Osteoblast (primary cell): ENCODE measurements around the gene UTS2. TPM values are rescaled to one million over a fixed set of nuclear protein-coding genes. Genes with fewer than 3 reads are reported as not detected.

Experiments
- DNase-seq: peaks from one replicate; pipeline ENCODE4 v3.0.0; 2011; ENCODE audit warnings: low spot score, mixed read lengths; ENCODE audit not compliant: insufficient read length; ENCODE audit errors: missing footprints
- H2AFZ ChIP-seq: 2 replicates; pipeline ENCODE4 v1.6.0; 2011; ENCODE audit warnings: mild to moderate bottlenecking, low read length
- H3K27ac ChIP-seq: 2 replicates; pipeline ENCODE4 v1.5.1; 2011; ENCODE audit warnings: mild to moderate bottlenecking, low read depth, low read length, moderate library complexity
- H3K27me3 ChIP-seq: 2 replicates; pipeline ENCODE4 v1.6.0; 2012; ENCODE audit warnings: mild to moderate bottlenecking, control low read depth, inconsistent platforms, low read length, moderate library complexity; ENCODE audit not compliant: insufficient read depth
- H3K36me3 ChIP-seq: 2 replicates; pipeline ENCODE4 v1.5.1; 2011; ENCODE audit warnings: mild to moderate bottlenecking, low read length, control low read depth, moderate library complexity; ENCODE audit not compliant: insufficient read depth
- H3K4me1 ChIP-seq: 2 replicates; pipeline ENCODE4 v1.5.1; 2011; ENCODE audit warnings: mild to moderate bottlenecking, low read length, control low read depth, moderate library complexity; ENCODE audit not compliant: insufficient read depth
- H3K4me2 ChIP-seq: 2 replicates; pipeline ENCODE4 v1.6.0; 2011; ENCODE audit warnings: mild to moderate bottlenecking, low read length; ENCODE audit not compliant: insufficient read depth
- H3K4me3 ChIP-seq: fragments of 200-600 bp; sonication (generic); 3 replicates; pipeline ENCODE4 v1.5.1; 2012; ENCODE audit warnings: mild to moderate bottlenecking, low read length, inconsistent platforms; ENCODE audit not compliant: insufficient read depth
- H3K79me2 ChIP-seq: 2 replicates; pipeline ENCODE4 v1.6.0; 2012; ENCODE audit warnings: mild to moderate bottlenecking, low read length, control low read depth, inconsistent platforms; ENCODE audit not compliant: insufficient read depth
- H3K9me3 ChIP-seq: 2 replicates; pipeline ENCODE4 v1.5.1; 2011; ENCODE audit warnings: low read depth, low read length, control low read depth
- H4K20me1 ChIP-seq: 2 replicates; pipeline ENCODE4 v1.6.0; 2012; ENCODE audit warnings: mild to moderate bottlenecking, low read length, control low read depth; ENCODE audit not compliant: insufficient read depth
- total RNA-seq: library from RNA; depleted of rRNA; stranded (reverse); fragments of >200 nt; gene quantifications from 2 replicates; pipeline ENCODE4 v1.2.3, GENCODE V29; 2012
- TF ChIP-seq, protein P1 (sequence below): IDR thresholded peaks from 2 replicates; pipeline ENCODE4 v1.5.1; 2011; ENCODE audit warnings: mild to moderate bottlenecking, low read depth, low read length, moderate library complexity; ENCODE audit errors: extremely low read depth

The UTS2 gene, protein sequence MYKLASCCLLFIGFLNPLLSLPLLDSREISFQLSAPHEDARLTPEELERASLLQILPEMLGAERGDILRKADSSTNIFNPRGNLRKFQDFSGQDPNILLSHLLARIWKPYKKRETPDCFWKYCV
- under 0.01 and 0.29 TPM in 2 replicates for total RNA-seq

DNA sequence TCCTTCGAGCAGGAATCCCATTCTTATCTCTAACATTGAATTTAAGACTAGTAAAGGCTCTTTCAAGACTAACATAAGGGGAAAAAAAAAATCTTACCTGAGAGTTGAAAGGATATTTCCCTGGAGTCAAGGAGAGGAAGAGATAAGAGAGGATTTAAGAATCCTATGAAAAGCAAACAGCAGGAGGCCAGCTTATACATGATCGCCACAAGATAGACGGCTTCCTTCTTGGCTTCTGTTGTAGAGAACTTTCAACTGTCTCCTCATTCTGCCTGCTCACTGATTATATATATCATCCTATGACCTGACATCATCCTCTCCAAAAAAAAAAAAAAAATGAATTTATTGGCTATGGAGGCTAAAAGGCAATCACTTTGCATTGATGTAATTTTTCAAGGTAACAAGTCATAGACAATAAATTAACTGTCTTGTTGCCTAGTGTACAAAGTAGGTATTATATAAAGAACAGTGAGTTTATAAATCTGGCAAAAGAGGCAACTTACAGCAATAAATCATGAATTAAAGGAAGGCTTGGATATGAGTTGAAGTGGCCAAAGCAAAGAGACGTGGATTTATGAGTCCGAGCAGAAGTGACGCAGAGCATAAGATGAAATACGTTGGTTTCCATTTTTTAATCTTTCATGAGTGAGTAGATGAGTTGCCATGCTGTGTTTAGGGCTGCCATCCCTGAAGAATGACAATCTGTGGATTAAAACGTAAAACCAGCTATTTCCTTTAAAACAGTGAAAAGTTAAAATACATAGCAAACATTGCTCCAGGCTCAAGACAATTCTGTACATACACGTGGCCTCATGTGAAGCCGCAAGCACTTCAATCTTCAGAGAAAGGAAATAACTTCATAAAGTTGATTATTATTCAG is at the start of gene UTS2:
Gene UTS2, minus strand, starts transcription at position 262 of the 880 bp plus-strand sequence. Its CDS starts 62 bp downstream, at position 200.
- peak; percentile 5 for DNase-seq
- no peaks in the 10 kb centered on the region for H3K27me3 ChIP-seq
- no peak within 1 kb of the TSS for H3K4me2 ChIP-seq
- TF ChIP-seq, protein P1, sequence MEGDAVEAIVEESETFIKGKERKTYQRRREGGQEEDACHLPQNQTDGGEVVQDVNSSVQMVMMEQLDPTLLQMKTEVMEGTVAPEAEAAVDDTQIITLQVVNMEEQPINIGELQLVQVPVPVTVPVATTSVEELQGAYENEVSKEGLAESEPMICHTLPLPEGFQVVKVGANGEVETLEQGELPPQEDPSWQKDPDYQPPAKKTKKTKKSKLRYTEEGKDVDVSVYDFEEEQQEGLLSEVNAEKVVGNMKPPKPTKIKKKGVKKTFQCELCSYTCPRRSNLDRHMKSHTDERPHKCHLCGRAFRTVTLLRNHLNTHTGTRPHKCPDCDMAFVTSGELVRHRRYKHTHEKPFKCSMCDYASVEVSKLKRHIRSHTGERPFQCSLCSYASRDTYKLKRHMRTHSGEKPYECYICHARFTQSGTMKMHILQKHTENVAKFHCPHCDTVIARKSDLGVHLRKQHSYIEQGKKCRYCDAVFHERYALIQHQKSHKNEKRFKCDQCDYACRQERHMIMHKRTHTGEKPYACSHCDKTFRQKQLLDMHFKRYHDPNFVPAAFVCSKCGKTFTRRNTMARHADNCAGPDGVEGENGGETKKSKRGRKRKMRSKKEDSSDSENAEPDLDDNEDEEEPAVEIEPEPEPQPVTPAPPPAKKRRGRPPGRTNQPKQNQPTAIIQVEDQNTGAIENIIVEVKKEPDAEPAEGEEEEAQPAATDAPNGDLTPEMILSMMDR = no peak
- no peaks in the 10 kb centered on the region for H3K36me3 ChIP-seq
- H3K27ac ChIP-seq = no peak within 1 kb of the TSS
- H3K9me3 ChIP-seq = no peaks in the 10 kb centered on the region
- H3K4me1 ChIP-seq = no peaks in the 10 kb centered on the region
- H4K20me1 ChIP-seq = no peaks in the 10 kb centered on the region
- H3K4me3 ChIP-seq = no peak within 1 kb of the TSS
- H3K79me2 ChIP-seq = no peaks in the 10 kb centered on the region
- no peak within 1 kb of the TSS for H2AFZ ChIP-seq

DNA sequence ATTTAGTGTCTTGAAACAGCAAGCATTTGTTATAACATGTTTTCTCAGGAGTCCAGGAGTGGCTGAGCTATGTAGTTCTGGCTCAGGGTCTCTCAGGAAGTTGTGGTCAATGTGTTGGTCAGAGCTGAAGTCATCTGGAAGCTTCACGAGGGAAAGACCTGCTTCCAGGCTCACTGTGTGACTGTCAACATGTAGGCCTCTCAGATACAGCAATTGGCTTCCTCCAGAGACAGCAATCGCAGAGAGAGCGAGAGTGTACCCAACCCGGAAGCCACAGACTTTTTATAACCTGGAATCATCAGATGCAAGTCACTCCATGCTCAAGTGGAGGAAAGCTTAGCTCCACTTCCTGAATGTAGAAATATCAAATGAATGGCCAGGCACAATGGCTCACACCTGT is 46.9 kb upstream of the UTS2 start:
- Histone ChIP-seq H3K27ac (no peak overlapping the region), H3K4me1 (peaks cover 10% of the 10 kb centered on the region), H3K4me2 (no peak overlapping the region), H3K9me3 (no peaks in the 10 kb centered on the region), H3K79me2 (no peaks in the 10 kb centered on the region), H3K4me3 (no peak overlapping the region), H4K20me1 (no peaks in the 10 kb centered on the region), H3K27me3 (no peaks in the 10 kb centered on the region), H3K36me3 (no peaks in the 10 kb centered on the region), H2AFZ (peak overlapping the region; percentile 90)
- DNase-seq = peak; percentile 42
- TF ChIP-seq, protein P1 = no peak

- Histone ChIP-seq H3K4me2 (no peak overlapping the region), H3K4me1 (peaks cover 18% of the 10 kb centered on the region), H3K9me3 (no peaks in the 10 kb centered on the region), H3K36me3 (no peaks in the 10 kb centered on the region), H3K27ac (no peak overlapping the region), H3K4me3 (no peak overlapping the region), H2AFZ (no peak overlapping the region), H3K27me3 (no peaks in the 10 kb centered on the region), H3K79me2 (no peaks in the 10 kb centered on the region), H4K20me1 (no peaks in the 10 kb centered on the region)
- DNase-seq = no peak
- TF ChIP-seq, protein P1 = no peak
These were observed 46.1 kb upstream of the UTS2 start for GRCh38 chr1:7898962-7899361.

- Histone ChIP-seq H3K4me3 (no peak overlapping the region), H3K27me3 (no peaks in the 10 kb centered on the region), H3K79me2 (no peaks in the 10 kb centered on the region), H2AFZ (no peak overlapping the region), H3K9me3 (no peaks in the 10 kb centered on the region), H3K4me2 (no peak overlapping the region), H3K27ac (no peak overlapping the region), H3K4me1 (peaks cover 28% of the 10 kb centered on the region), H3K36me3 (no peaks in the 10 kb centered on the region), H4K20me1 (no peaks in the 10 kb centered on the region)
- DNase-seq = peak; percentile 74
- TF ChIP-seq, protein P1 = no peak
These were observed 44.1 kb upstream of the UTS2 start for GRCh38 chr1:7896994-7897393.
